Left ventricle myocardium superior (tissue), 1 donor: Measurements from ENCODE around the gene CABP7. TPM values are rescaled to one million over a fixed set of nuclear protein-coding genes. Genes with fewer than 3 reads are reported as not detected.

ENCODE experiments used
- ATAC-seq: fragments of 200-7000 bp; cut with Tn5 transposase; one replicate; pipeline ENCODE4 v1.9.1; 2020; ENCODE audit warnings: mild to moderate bottlenecking, moderate library complexity
- DNase-seq: peaks from one replicate; pipeline ENCODE4 v3.0.0-alpha.2; 2020
- intact Hi-C: fragments of 100-400 bp; cut with micrococcal nuclease; formaldehyde crosslinking; loops from one replicate; pipeline ENCODE4 v1.11.0; 2022
- total RNA-seq: library from RNA; stranded (reverse); fragmentation: NEBNext Ultra II Directional; extraction: Animal tissue kit (Norgen Biotek cat#: 25700); gene quantifications from one replicate; pipeline ENCODE4 v1.2.1, GENCODE V29; 2021
- donor health status: DM: no; HTN: yes; CAD: no; lungs with severe emphysema.

CABP7 gene
- total RNA-seq, 1 donor from 2014 or later = not detected

GRCh38 chr22:29701155-29701999 is 18.4 kb upstream of the CABP7 start:
- intact Hi-C loops = no loop called here
- ATAC-seq (peak; percentile 22), DNase-seq (no peak)

- intact Hi-C loops = no loop called here
- ATAC-seq (peak; percentile 21), DNase-seq (no peak)
Observed at GRCh38 chr22:29702000-29702930, 17.5 kb upstream of the CABP7 start.

- intact Hi-C loops = no loop called here
- ATAC-seq (peak; percentile 54), DNase-seq (peak; percentile 44)
Observed at GRCh38 chr22:29702931-29703501, 16.8 kb upstream of the CABP7 start.

GRCh38 chr22:29703569-29704195 is 16.1 kb upstream of the CABP7 start:
- no peak for ATAC-seq
- DNase-seq = no peak
- intact Hi-C loops = no loop called here

DNA sequence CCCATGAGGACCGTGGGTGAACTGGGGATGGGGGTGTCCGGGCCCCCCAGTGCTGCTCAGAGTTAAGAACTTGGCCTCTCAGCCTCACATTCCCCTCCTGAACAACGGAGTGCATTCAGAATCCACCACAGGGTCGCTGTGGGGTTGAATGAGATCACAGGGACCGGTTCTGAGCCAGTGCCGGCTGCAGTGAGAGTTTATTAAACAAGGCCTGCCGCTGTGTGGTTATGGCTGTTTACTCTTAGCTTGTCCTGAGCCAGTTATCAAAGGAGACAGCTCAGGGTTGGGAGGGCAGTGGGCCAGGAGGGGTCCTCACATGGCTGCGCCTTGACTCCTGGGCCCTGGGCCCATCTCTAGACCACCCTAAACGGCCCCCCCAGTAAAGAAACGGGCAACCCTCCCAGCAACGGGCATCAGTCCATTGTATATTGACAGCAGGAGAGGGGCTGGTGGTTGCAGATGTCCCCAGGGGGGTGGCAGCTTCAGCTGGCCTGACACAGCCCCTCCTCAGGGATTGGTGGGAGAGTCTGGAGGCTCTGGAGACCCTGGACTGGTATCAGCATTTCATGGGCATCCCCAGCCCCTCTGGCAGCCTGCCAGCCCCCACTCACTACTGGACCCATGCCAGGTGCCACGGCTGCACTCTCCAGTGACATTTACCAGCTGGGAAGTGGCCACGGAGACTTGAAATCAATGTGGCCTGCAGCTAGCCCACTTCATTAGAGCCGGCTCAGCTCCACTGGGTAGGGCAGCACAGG is 15.1 kb upstream of the CABP7 start:
- DNase-seq (no peak), ATAC-seq (peak; percentile 11)
- intact Hi-C loops = no loop called here

DNA sequence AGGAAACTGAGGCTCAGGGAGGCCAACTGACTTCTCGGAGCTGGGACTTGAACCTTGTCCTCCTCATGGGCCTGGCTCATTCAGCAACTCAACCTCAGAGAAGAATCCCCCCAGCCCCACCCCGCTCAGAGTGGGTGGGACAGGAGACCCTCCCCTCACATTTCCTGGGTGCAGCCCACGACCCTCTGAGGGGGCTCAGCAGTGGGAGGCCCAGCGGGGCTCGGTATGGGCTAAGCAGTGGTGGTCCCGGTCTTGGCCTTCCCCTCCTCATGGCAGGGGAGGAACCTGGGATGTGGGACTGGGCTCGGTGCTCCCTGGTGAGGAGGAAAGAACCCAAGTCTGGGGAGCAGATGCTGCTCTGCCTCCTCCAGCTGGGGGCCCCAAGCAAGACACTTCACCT is 14.2 kb upstream of the CABP7 start:
- no peak for ATAC-seq
- intact Hi-C loops = no loop called here
- no peak for DNase-seq

- intact Hi-C loops = no loop called here
- ATAC-seq = no peak
- DNase-seq = no peak
Observed at GRCh38 chr22:29706486-29706885, 13.3 kb upstream of the CABP7 start.

GRCh38 chr22:29707010-29707409 is 12.8 kb upstream of the CABP7 start:
- DNase-seq (no peak), ATAC-seq (no peak)
- intact Hi-C loops = no loop called here

DNA sequence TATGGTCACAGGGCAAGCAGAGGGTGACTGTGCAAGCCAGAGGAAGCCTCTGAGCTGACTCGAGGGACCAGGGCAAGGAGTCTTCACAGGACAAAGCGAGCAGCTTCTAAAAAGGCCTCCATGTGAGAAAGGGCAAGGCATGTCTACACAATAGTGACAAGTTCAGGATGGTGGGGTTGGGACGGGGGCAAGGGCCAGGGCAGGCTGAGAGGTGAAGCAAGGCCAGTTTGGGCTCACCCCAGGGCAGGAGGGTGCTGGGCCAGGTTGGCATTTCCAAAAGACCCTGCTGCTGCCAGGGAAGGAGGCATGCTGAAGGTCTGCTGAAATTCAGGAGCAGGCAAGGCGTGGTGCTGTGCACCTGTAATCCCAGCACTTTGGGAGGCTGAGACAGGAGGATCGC is 12.3 kb upstream of the CABP7 start:
- DNase-seq = no peak
- no peak for ATAC-seq
- intact Hi-C loops = no loop called here

DNA sequence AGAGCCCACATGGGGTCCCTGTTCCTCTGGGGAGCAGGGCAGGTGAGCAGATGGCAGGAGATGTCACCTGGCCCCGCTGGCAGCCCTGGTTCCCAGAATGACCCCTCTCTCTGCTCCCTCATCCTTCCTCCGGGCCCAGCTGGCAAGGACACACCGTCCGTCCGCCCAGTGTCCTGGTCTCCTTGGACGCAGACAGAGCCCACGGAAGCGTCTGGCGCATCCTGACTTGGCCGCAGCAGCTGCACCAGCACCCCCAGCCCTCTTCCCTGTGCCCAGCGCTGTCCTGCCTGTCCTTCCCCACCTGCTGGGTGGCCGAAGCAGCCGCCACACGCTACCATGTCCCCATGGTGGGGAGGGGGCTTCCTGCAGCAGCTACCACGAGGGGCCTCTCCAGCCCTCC is 9.6 kb upstream of the CABP7 start:
- no peak for DNase-seq
- intact Hi-C loops = no loop called here
- no peak for ATAC-seq

GRCh38 chr22:29710922-29711593 is 8.7 kb upstream of the CABP7 start:
- ATAC-seq (peak; percentile 92), DNase-seq (peak; percentile 71)
- intact Hi-C loops = no loop called here

DNA sequence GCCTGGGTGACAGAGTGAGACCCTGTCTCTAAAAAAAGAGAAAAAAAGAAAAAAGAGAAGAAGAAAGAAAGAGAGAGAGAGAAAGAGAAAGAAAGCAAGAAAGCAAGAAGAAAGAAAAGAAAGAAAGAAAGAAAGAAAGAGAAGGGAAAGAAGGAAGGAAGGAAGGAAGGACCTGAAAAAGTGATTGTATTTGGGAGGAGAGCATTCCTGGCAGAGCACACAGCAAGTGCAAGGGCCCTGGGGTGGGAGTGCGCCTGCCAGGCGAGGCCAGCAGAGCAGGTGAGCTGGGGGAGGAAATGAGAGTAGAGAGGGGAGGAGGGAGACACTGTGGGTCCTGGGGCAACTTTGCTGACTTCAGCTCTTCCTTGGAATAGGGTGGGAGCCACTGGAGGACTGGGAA is 7.7 kb upstream of the CABP7 start:
- intact Hi-C loops = no loop called here
- DNase-seq = no peak
- no peak for ATAC-seq

GRCh38 chr22:29713156-29713727 is 6.6 kb upstream of the CABP7 start:
- ATAC-seq = no peak
- DNase-seq = no peak
- intact Hi-C loops = no loop called here

GRCh38 chr22:29715240-29715639 is 4.6 kb upstream of the CABP7 start:
- intact Hi-C loops = no loop called here
- no peak for DNase-seq
- ATAC-seq = no peak

GRCh38 chr22:29715705-29716104 is 4.1 kb upstream of the CABP7 start:
- ATAC-seq (no peak), DNase-seq (no peak)
- intact Hi-C loops = no loop called here

DNA sequence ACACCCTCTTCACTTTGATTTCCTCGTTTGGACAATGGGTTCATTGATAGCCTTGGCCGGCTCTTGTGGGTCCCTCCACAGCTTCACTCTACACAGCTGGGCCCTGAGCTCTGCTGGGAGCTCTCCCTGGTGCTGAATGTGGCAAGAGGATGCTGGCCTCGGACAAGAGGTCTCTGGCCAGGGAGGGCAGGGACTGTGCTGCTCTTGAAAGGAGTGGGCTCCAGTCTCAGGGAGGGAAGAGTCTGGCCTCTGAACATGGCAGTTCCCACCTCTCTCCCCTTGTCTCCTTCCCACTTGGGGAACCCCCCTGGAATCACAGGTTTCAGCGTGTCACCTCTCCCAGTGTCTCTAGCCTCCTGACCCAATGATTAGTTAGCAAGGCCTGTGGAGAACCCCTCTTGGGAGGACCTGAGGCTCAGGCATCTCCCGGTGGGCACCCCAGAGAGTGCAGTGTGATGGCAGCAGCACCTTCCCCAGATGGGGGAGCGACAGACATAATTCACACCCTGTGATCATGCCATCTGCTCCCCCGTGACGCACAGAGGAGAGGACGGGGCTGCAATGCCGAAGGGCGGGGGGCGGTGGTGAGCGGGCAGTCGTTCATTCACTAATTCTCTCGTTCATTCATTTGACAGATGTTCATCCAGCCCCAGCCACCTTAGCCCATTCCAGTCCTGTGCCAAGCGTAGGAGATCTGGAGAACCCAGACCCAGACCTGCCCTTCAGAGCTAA is 2.8 kb upstream of the CABP7 start:
- ATAC-seq (peak; percentile 86), DNase-seq (peak; percentile 67)
- intact Hi-C loops = no loop called here

DNA sequence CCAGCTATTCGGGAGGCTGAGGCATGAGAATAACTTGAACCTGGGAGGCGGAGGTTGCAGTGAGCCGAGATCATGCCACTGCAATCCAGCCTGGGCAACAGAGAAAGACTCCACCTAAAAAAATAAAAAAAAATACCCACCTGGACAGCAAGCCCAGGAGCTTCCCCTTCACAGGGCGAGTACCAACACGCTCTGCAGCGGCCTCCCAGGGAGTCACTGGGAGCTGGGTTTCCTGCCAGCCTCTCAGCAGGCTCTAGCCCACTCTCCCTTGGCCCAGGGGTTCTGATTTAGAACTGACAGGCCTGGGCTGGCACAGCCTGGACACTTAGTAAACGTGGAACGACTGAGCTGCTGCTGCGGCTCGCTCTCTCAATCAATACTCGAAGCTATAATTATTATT is 2.0 kb upstream of the CABP7 start:
- ATAC-seq (no peak), DNase-seq (no peak)
- intact Hi-C loops = no loop called here
